GM18520 (cell line): ENCODE measurements around the gene ZFYVE27.
"Not testable (repeated sequence)": the region's sequence is repeated elsewhere in the genome, so short reads cannot be mapped to it uniquely, and the experiment has no call there.

Source experiments
- ATAC-seq: cut with Tn5 transposase; IDR thresholded peaks from one replicate; pipeline ENCODE4 v1.9.1; 2021; ENCODE audit not compliant: unreplicated experiment

Gene ZFYVE27

GRCh38 chr10:97736902-97737769 lies at the start of gene ZFYVE27:
TSS of gene ZFYVE27 (plus strand) at chr10:97737128. CDS start at chr10:97738478, 1,350 bp downstream.
- ATAC-seq, result peak; percentile 80

DNA sequence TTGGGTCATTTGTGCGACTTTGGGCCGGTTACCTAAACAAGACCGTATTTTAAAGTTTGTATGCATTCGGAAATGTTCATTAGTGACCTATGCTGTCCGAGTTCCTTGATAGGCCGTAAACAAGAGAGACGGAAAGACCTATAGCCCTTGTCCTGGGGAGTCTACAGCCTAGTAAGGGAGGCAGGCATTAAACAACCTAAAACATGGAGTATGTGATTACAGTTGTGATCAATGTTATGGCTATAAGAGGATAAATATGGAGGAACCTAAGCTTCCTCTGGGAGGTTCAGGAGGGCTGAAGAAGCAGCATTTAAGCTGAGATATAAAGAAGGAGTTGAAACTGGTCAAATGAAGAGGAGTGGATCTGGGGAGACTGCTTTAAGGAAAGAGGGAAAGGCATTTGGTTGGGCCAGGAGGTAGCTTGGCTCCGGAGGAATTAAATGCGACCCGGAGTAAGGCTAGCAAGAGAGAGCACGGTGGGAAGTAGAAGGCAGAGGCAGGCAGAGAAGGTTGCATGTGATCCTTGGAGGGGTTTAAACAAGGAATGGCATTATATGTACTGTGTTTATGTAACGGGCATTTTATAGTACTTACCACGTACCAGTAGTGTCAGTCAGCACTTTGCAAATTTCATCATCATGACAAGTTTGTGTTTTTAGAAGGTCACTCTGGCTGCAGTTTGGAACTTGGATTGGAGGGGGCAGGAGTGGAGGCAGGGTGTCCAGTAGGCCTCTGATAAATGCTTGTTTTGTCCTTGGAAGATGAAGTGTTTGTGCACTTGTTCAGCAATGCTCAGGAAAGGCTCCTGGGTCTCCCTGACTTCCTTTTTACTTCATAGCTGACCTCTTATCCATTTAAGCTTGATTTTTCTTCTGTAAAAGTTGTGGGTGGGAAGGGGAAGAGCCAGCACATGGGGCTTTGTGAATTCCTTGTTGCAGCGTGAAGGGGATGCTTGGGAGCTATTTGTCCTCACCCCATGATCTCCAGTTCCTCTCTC lies 48.8 kb upstream of the ZFYVE27 start:
- ATAC-seq, result no peak

DNA sequence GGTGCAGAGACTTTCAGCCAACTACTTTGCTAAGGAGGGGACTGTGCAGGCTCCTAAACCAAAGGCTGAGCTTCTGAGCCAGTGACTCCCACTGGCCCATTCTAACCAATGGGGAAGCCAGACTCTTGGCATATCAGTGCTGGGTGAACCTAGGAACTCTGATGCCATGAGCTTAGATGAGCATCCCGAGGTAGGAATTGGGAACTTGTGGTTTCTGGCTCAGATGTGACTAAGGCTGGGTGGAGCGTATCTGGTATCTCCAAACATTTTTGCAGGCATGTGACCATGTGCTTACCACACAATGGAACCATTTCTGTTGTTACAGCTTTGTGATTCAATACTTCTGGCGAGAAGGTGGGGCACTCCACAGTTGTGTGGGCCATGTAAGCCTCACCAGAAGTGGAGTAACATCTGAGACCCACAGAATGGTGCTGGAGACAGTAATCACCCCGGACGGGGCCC lies 47.3 kb upstream of the ZFYVE27 start:
- no peak for ATAC-seq

GRCh38 chr10:97690133-97690532 lies 46.8 kb upstream of the ZFYVE27 start:
- ATAC-seq, result no peak

GRCh38 chr10:97698072-97698655 lies 38.8 kb upstream of the ZFYVE27 start:
- not testable (repeated sequence) for ATAC-seq

GRCh38 chr10:97701438-97702069 lies 35.4 kb upstream of the ZFYVE27 start:
- peak; percentile 50 for ATAC-seq

DNA sequence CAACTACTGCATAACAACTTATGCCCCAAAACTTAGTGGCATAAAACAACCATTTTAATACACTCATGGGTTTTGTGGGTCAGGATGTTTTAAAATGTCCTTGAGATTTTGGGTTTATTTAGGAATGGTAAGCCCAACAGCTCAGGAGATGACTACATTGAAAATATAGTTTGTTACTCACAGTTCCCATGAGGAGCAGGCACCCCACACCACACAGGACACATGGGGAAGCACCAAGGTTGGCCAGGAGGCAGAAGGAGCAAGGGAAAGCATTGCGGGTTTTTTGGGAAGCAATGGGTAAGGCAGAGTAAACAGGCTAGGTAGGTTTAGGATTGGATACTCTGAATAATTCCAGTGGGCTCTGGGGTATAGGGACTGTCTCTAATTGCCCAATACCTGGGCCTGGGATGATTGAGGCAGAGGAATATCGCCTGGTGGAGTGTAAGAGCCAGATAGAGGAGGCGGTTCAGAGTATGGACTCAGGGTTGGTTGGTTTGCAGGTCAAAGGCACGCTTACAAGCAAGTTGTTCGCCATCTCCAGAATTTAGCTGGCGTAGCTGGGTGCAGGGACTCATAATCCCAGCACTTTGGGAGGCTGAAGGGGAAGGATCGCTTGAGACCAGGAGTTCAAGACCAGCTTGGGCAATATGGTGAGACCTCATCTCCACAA lies 33.4 kb upstream of the ZFYVE27 start:
- ATAC-seq, result no peak

DNA sequence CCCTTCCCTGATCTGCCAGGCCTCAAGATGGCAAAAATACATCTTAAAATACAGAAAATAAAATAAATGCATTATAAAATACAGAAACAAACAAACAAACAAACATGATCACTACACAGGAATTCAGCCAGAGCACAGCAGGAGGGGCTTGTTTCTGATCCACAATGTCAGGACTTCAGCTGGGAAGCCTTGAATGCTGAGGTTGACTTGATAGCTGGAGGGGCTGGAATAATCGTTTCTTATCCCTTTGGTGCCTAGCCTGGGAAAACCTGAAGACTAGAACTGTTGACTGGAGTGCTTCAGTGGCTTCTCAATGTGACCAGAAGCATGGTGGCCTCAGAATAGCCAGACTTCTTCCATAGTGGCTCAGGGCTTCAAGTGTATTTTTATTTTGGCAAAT lies 32.6 kb upstream of the ZFYVE27 start:
- no peak for ATAC-seq

- ATAC-seq, result no peak
Observed at GRCh38 chr10:97705006-97705670, 31.8 kb upstream of the ZFYVE27 start.

- ATAC-seq, result no peak
Observed at GRCh38 chr10:97707134-97707861, 29.6 kb upstream of the ZFYVE27 start.

DNA sequence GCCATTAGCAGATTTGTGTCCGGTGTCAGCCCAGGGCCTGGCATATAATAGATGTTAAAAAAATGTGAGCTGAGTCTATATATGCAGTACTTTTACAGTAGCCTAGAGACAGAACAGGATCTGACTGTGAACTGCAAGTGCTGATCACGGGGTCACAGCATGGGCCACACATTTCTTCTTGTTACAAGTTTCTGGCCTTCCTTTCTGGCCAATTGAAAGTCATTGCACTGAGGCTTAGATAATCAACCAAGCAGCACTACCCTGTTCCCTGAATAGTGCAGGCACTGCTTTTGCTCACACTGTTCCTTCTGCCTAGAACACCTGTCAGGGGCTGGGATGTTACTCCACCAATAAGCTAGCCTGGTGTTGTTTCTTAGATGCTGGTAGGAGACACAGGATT lies 28.8 kb upstream of the ZFYVE27 start:
- ATAC-seq, result no peak

- no peak for ATAC-seq
Observed at GRCh38 chr10:97708976-97709946, 27.7 kb upstream of the ZFYVE27 start.

DNA sequence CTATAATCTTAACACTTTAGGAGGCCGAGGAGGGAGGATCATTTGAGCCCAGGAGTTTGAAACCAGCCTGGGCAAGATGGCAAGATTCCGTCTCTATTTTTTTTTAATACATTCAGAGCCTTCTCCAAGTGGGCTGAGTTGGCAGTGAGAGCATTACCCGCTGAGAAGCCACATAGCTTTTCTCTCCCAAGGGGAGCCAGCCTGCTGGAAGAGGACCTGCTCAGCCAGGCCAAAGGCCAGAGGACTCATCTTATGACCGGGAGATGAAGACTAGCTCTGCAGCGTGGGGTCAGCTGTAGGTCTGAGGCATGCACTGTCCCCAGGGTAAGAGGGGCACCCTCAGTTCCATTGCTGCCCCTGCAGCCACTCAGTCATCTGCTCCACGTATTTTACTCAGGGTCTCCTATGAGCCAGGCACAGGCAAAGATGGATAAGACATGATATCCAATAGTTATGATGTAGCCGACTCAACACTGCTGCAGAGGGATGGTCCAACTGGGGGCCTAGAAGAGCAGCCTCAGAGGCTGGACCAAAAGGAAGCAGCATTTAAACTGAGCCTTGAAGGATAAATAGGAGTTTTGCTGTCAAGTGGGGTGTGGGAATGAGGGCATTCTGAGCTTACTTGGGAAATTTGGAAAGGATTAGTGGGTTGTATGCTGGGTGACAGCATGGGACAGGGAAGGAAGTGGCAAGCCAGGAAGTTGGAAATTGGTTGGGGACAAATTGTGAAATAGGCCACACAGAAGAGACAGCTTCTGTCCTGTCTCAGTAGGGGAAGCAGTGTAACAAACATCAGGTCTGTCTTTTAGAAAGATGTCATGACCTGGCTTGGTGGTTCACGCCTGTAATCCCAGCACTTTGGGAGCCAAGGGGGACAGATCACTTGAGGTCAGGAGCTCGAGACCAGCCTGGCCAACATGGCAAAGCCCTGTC lies 25.0 kb upstream of the ZFYVE27 start:
- ATAC-seq, result no peak

GRCh38 chr10:97713339-97713825 lies 23.5 kb upstream of the ZFYVE27 start, which contains the start of gene MARVELD1:
TSS of gene MARVELD1 (plus strand) at chr10:97713730. CDS start at chr10:97713877, 147 bp downstream.
- no peak for ATAC-seq

DNA sequence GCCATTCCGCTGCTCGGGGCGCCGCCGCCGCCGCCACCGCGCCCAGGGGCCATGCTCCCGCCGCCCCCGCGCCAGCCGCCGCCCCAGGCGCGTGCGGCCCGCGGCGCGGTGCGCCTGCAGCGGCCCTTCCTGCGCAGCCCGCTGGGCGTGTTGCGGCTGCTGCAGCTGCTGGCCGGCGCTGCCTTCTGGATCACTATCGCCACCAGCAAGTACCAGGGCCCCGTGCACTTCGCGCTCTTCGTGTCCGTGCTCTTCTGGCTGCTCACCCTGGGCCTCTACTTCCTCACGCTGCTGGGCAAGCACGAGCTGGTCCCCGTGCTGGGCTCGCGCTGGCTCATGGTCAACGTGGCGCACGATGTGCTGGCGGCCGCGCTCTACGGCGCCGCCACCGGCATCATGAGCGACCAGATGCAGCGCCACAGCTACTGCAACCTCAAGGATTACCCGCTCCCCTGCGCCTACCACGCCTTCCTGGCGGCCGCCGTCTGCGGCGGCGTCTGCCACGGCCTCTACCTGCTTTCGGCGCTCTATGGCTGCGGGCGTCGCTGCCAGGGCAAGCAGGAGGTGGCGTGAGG lies 23.0 kb upstream of the ZFYVE27 start:
- peak; percentile 53 for ATAC-seq
